Panc1 (cell line): Measurements from ENCODE around the gene CTNND2.

ENCODE experiments used
- CTCF ChIP-seq: fragments of 450-650 bp; IDR thresholded peaks from 2 replicates; pipeline ENCODE4 v1.5.1; 2017; ENCODE audit warnings: mild to moderate bottlenecking
- REST ChIP-seq, 2 experiments: IDR thresholded peaks; 2 replicates each; pipeline ENCODE4 v1.6.1; 2011 to 2012; ENCODE audit warnings: low read depth in 2 of 2, control low read depth in 1 of 2, low read length in 1 of 2, mild to moderate bottlenecking in 1 of 2, moderate library complexity in 1 of 2; ENCODE audit not compliant: insufficient read depth in 1 of 2

- no peak for TF ChIP-seq CTCF
- TF ChIP-seq REST (IDR thresholded peaks at IDR 0.05; ENCODE audit: insufficient read depth in 1 of 2, low read depth in 2 of 2, low read length in 1 of 2) = no peak
Observed at GRCh38 chr5:11027660-11028059, 876.6 kb downstream of the CTNND2 start.
